ENCODE measurements around the gene RAB3GAP1.
"Not testable (repeated sequence)": the region's sequence is repeated elsewhere in the genome, so short reads cannot be mapped to it uniquely, and the experiment has no call there.

The RAB3GAP1 gene

GRCh38 chr2:135052042-135052876 lies at the start of gene RAB3GAP1:
Gene RAB3GAP1 (plus strand): TSS chr2:135052292. CDS start chr2:135052308, 16 bp downstream.
- DNase-seq, result peak; percentile 25

GRCh38 chr2:135002836-135003235 lies 49.3 kb upstream of the RAB3GAP1 start:
- DNase-seq, result no peak

- DNase-seq, result peak; percentile 16
Observed at GRCh38 chr2:135004005-135004746, 47.9 kb upstream of the RAB3GAP1 start.

- DNase-seq, result no peak
Observed at GRCh38 chr2:135005753-135006152, 46.3 kb upstream of the RAB3GAP1 start.

- DNase-seq, result no peak
Observed at GRCh38 chr2:135009339-135009738, 42.8 kb upstream of the RAB3GAP1 start.

GRCh38 chr2:135010200-135010942 lies 41.7 kb upstream of the RAB3GAP1 start:
- DNase-seq, result no peak

GRCh38 chr2:135011633-135012032 lies 40.5 kb upstream of the RAB3GAP1 start:
- no peak for DNase-seq

- no peak for DNase-seq
Observed at GRCh38 chr2:135021618-135022017, 30.5 kb upstream of the RAB3GAP1 start.

GRCh38 chr2:135022952-135023880 lies 28.9 kb upstream of the RAB3GAP1 start:
- DNase-seq, result no peak

GRCh38 chr2:135023886-135024485 lies 28.1 kb upstream of the RAB3GAP1 start:
- DNase-seq, result no peak

- no peak for DNase-seq
Observed at GRCh38 chr2:135029481-135030134, 22.5 kb upstream of the RAB3GAP1 start.

GRCh38 chr2:135030826-135031225 lies 21.3 kb upstream of the RAB3GAP1 start:
- no peak for DNase-seq

GRCh38 chr2:135033216-135033615 lies 18.9 kb upstream of the RAB3GAP1 start:
- DNase-seq, result not testable (repeated sequence)

GRCh38 chr2:135037831-135038230 lies 14.3 kb upstream of the RAB3GAP1 start:
- DNase-seq, result no peak

- no peak for DNase-seq
Observed at GRCh38 chr2:135043345-135043744, 8.7 kb upstream of the RAB3GAP1 start.

GRCh38 chr2:135047300-135047699 lies 4.8 kb upstream of the RAB3GAP1 start, which contains the start of gene MAP3K19:
Gene MAP3K19 (minus strand): TSS chr2:135047447. CDS start chr2:135024647, 22,800 bp downstream.
- DNase-seq, result no peak

- no peak for DNase-seq
Observed at GRCh38 chr2:135048122-135048521, 4.0 kb upstream of the RAB3GAP1 start.

GRCh38 chr2:135050132-135050531 lies 2.0 kb upstream of the RAB3GAP1 start:
- DNase-seq, result no peak

- DNase-seq, result no peak
Observed at GRCh38 chr2:135050684-135051083, 1.4 kb upstream of the RAB3GAP1 start.

GRCh38 chr2:135052997-135053474 lies 944 bp downstream of the RAB3GAP1 start:
- no peak for DNase-seq

All from GOT3 (cell line).